Stimulated activated CD4-positive, alpha-beta T cell treated with anti-CD3 and anti-CD28 coated beads, Interleukin-4, amount 100 ng/mL, for 4 hours (primary cell): ENCODE data around the gene MTMR10.

ENCODE experiments used
- DNase-seq, 2 experiments: peaks; one replicate each; pipeline ENCODE4 v3.0.0-alpha.2; 2020

The MTMR10 gene

GRCh38 chr15:31013863-31014607 lies 22.6 kb upstream of the MTMR10 start:
- no peak for DNase-seq

GRCh38 chr15:31012455-31012854 lies 21.0 kb upstream of the MTMR10 start:
- no peak for DNase-seq

- DNase-seq = no peak
Observed at GRCh38 chr15:31010036-31010435, 18.6 kb upstream of the MTMR10 start.

GRCh38 chr15:31005660-31006059 lies 14.2 kb upstream of the MTMR10 start:
- no peak for DNase-seq

GRCh38 chr15:31004220-31004733 lies 12.8 kb upstream of the MTMR10 start:
- DNase-seq = no peak

GRCh38 chr15:31001702-31002101 lies 10.3 kb upstream of the MTMR10 start:
- DNase-seq = no peak

GRCh38 chr15:30999729-31000128 lies 8.3 kb upstream of the MTMR10 start:
- DNase-seq = no peak

- DNase-seq = no peak
Observed at GRCh38 chr15:30997270-30997669, 5.8 kb upstream of the MTMR10 start.

GRCh38 chr15:30992249-30992864 lies 929 bp upstream of the MTMR10 start:
- DNase-seq = no peak

- no peak for DNase-seq
Observed at GRCh38 chr15:30990446-30991254, 778 bp downstream of the MTMR10 start.

GRCh38 chr15:30990036-30990435 lies 1.4 kb downstream of the MTMR10 start:
- DNase-seq = no peak

- no peak for DNase-seq
Observed at GRCh38 chr15:30985081-30985531, 6.3 kb downstream of the MTMR10 start.

- no peak for DNase-seq
Observed at GRCh38 chr15:30984542-30984941, 6.9 kb downstream of the MTMR10 start.

GRCh38 chr15:30984118-30984517 lies 7.3 kb downstream of the MTMR10 start:
- no peak for DNase-seq

GRCh38 chr15:30979457-30979856 lies 12.0 kb downstream of the MTMR10 start:
- DNase-seq = no peak

GRCh38 chr15:30978328-30978727 lies 13.1 kb downstream of the MTMR10 start:
- DNase-seq = no peak

GRCh38 chr15:30974112-30974511 lies 17.3 kb downstream of the MTMR10 start:
- DNase-seq = no peak

GRCh38 chr15:30973379-30973778 lies 18.0 kb downstream of the MTMR10 start:
- DNase-seq = no peak

GRCh38 chr15:30969724-30970123 lies 21.7 kb downstream of the MTMR10 start:
- no peak for DNase-seq

GRCh38 chr15:30963681-30964080 lies 27.7 kb downstream of the MTMR10 start:
- no peak for DNase-seq

GRCh38 chr15:30962659-30963058 lies 28.8 kb downstream of the MTMR10 start:
- no peak for DNase-seq

- DNase-seq = no peak
Observed at GRCh38 chr15:30962079-30962478, 29.3 kb downstream of the MTMR10 start.

GRCh38 chr15:30958219-30958618 lies 33.2 kb downstream of the MTMR10 start:
- no peak for DNase-seq
